ENCODE data around the gene PADI2. TPM values are rescaled to one million over a fixed set of nuclear protein-coding genes. Genes with fewer than 3 reads are reported as not detected.
"Not testable (repeated sequence)": the region's sequence is repeated elsewhere in the genome, so short reads cannot be mapped to it uniquely, and the experiment has no call there.

The PADI2 gene
- total RNA-seq, 1 donor = under 0.01 TPM

- no peak overlapping the region for H2AFZ ChIP-seq (ENCODE audit: low read length)
- no peaks in the 10 kb centered on the region for H4K20me1 ChIP-seq (ENCODE audit: insufficient read depth, low read length)
- no peaks in the 10 kb centered on the region for H3K9me3 ChIP-seq (ENCODE audit: low read depth, low read length)
- no peaks in the 10 kb centered on the region for H3K27me3 ChIP-seq (ENCODE audit: insufficient read depth, low read length)
- DNase-seq (ENCODE audit: insufficient read length, low spot score, missing footprints) = no peak
- no peak for TF ChIP-seq CTCF (IDR thresholded peaks at IDR 0.05; ENCODE audit: extremely low read depth, low read depth, low read length)
- no peak overlapping the region for H3K4me3 ChIP-seq (ENCODE audit: insufficient read depth, low read length)
- H3K4me2 ChIP-seq (ENCODE audit: insufficient read depth, low read length) = no peak overlapping the region
- H3K27ac ChIP-seq (ENCODE audit: low read depth, low read length) = no peak overlapping the region
- peaks cover 7% of the 10 kb centered on the region for H3K4me1 ChIP-seq (ENCODE audit: insufficient read depth, low read length)
- no peaks in the 10 kb centered on the region for H3K36me3 ChIP-seq (ENCODE audit: insufficient read depth, low read length)
- no peaks in the 10 kb centered on the region for H3K79me2 ChIP-seq (ENCODE audit: insufficient read depth, low read length)
These were observed 53.6 kb downstream of the PADI2 start for GRCh38 chr1:17065666-17066065.

- not testable (repeated sequence) for H3K36me3 ChIP-seq (ENCODE audit: insufficient read depth, low read length); H4K20me1 ChIP-seq (ENCODE audit: insufficient read depth, low read length); H3K9me3 ChIP-seq (ENCODE audit: low read depth, low read length); DNase-seq (ENCODE audit: insufficient read length, low spot score, missing footprints); H2AFZ ChIP-seq (ENCODE audit: low read length); H3K4me3 ChIP-seq (ENCODE audit: insufficient read depth, low read length); H3K79me2 ChIP-seq (ENCODE audit: insufficient read depth, low read length); H3K27ac ChIP-seq (ENCODE audit: low read depth, low read length); H3K27me3 ChIP-seq (ENCODE audit: insufficient read depth, low read length); H3K4me2 ChIP-seq (ENCODE audit: insufficient read depth, low read length)
- peaks cover 12% of the 10 kb centered on the region for H3K4me1 ChIP-seq (ENCODE audit: insufficient read depth, low read length)
These were observed 56.5 kb downstream of the PADI2 start for GRCh38 chr1:17062751-17063150.

- Histone ChIP-seq H3K4me1 (ENCODE audit: insufficient read depth, low read length) (peaks cover 12% of the 10 kb centered on the region), H3K27ac (ENCODE audit: low read depth, low read length) (no peak overlapping the region), H3K9me3 (ENCODE audit: low read depth, low read length) (no peaks in the 10 kb centered on the region), H2AFZ (ENCODE audit: low read length) (no peak overlapping the region), H3K4me3 (ENCODE audit: insufficient read depth, low read length) (no peak overlapping the region), H4K20me1 (ENCODE audit: insufficient read depth, low read length) (no peaks in the 10 kb centered on the region), H3K36me3 (ENCODE audit: insufficient read depth, low read length) (no peaks in the 10 kb centered on the region), H3K27me3 (ENCODE audit: insufficient read depth, low read length) (peaks cover 2% of the 10 kb centered on the region), H3K79me2 (ENCODE audit: insufficient read depth, low read length) (no peaks in the 10 kb centered on the region), H3K4me2 (ENCODE audit: insufficient read depth, low read length) (no peak overlapping the region)
- TF ChIP-seq CTCF (IDR thresholded peaks at IDR 0.05; ENCODE audit: extremely low read depth, low read depth, low read length) = no peak
- no peak for DNase-seq (ENCODE audit: insufficient read length, low spot score, missing footprints)
These were observed 57.4 kb downstream of the PADI2 start for GRCh38 chr1:17061892-17062291.

GRCh38 chr1:17061486-17061885, 57.8 kb downstream of the PADI2 start:
- DNase-seq (ENCODE audit: insufficient read length, low spot score, missing footprints) = no peak
- H4K20me1 ChIP-seq (ENCODE audit: insufficient read depth, low read length) = no peaks in the 10 kb centered on the region
- no peak overlapping the region for H3K4me2 ChIP-seq (ENCODE audit: insufficient read depth, low read length)
- H3K27me3 ChIP-seq (ENCODE audit: insufficient read depth, low read length) = peaks cover 2% of the 10 kb centered on the region
- TF ChIP-seq CTCF (IDR thresholded peaks at IDR 0.05; ENCODE audit: extremely low read depth, low read depth, low read length) = no peak
- H3K4me1 ChIP-seq (ENCODE audit: insufficient read depth, low read length) = peaks cover 12% of the 10 kb centered on the region
- H3K9me3 ChIP-seq (ENCODE audit: low read depth, low read length) = no peaks in the 10 kb centered on the region
- H2AFZ ChIP-seq (ENCODE audit: low read length) = no peak overlapping the region
- H3K4me3 ChIP-seq (ENCODE audit: insufficient read depth, low read length) = no peak overlapping the region
- H3K36me3 ChIP-seq (ENCODE audit: insufficient read depth, low read length) = no peaks in the 10 kb centered on the region
- no peaks in the 10 kb centered on the region for H3K79me2 ChIP-seq (ENCODE audit: insufficient read depth, low read length)
- H3K27ac ChIP-seq (ENCODE audit: low read depth, low read length) = no peak overlapping the region

All from osteoblast (primary cell).